ENCODE results near the gene UTP11.
"Not testable (repeated sequence)": the region's sequence is repeated elsewhere in the genome, so short reads cannot be mapped to it uniquely, and the experiment has no call there.

The UTP11 gene

DNA sequence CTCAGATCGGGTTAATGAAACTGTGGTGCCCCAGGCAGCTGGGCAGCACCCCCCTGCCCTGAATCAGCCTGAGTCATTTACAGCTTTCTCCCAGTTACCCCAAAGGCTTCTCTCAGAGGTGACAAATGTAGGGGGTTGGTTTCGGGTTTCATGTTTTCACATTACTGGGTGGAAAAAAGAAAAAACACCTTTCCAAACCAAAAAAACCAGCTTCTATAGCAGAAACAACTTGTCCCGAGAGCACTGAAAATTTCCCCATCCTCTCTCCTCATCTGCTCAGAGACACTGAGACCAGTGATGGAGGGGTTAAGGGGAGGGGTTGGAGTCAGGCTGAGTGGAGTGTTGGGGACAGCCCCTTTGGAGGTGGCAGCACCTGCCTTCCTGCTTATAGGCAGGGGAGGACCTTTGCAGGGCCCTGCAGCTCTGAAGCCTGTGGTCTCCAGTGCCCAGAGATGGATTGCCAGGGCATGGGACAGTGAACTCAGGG is 15.6 kb downstream of the UTP11 start:
- DNase-seq, result no peak

DNA sequence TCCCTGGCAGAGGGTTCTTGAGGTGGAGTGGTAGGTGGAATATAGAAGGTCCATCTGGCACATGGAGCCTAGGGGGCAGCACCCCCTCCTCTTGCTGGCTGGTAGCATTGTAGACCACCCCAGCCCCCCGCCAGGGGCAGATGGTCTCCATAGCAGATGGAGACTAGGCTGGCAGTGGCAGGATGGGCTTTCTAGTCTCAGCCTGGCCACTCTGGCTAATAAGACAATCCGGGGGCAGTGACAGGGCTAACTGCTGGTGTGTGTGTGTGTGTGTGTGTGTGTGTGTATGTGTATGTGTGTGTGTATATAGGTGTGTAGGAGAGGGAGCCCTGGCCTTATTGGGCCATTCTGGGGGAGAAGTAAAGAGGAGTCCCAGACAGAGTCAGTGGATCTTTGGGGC is 16.1 kb downstream of the UTP11 start:
- no peak for DNase-seq

DNA sequence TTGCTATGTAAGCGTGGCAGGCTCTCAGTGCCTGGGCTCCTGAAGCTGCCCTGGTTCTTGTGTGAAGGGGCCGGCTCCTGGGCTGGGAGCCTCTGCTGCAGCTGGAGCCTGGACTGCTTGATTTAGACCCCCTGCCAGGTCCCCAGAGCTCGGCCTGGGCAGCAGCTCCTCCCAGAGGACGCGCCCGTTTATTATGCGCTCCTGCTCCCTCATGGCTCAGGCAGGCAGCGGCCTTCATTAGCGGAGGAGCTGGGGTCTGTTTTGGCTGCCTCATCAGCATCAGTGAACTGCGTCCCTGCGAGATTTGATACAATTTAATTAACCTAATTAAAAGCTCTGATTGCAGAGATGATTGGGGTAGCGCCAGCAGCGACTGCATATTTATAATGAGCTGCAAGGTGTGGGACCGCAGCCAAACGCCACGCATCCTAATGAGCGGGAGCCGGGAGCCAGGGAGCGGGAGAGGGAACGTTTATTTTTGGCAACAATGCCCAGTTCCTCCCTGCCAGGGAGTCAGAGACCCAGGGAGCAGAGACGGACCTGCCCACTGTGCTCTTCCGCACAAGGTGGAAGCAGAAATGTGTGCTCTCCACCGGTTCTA is 16.6 kb downstream of the UTP11 start:
- no peak for DNase-seq

DNA sequence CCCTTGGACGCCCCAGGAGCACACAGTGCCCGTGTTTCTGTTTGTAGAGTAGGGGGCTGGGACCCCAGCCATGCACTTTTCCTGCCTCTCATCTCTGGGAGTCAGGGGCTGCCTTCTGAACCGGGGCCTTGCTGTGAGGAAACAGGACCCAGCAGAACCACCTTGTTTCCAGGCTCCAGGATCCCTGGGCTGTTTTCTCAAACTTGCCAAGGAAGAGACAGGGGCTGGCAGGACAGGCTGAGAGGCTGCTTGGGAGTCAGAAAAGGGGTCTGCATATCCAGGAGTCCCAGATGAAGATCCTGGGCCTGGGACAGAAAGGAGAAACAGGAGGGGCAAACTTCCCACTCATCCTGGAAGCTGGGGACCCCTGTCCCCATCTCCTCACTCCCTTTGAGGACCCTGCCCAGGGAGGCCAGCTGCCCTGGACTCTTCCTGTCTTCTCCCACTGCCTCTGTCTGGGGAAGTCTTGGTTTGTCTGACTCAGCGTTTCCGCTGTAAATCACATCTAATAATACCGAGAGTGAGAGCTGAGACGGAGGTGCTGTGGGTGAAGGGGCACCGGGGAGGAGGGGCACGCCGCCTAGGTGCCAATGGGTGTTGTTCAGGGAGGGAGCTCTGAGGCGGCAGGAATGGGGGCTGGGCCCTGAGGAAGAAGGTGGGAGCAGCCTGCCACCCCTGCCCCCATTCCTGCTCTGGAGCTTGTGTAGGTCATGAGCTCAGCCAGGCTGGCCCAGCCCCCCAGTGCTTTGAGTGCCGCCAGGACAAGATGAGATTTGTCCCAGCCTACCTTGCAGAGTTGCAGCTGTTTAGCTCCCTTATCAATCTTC is 17.4 kb downstream of the UTP11 start:
- DNase-seq, result peak; percentile 65 to 76

DNA sequence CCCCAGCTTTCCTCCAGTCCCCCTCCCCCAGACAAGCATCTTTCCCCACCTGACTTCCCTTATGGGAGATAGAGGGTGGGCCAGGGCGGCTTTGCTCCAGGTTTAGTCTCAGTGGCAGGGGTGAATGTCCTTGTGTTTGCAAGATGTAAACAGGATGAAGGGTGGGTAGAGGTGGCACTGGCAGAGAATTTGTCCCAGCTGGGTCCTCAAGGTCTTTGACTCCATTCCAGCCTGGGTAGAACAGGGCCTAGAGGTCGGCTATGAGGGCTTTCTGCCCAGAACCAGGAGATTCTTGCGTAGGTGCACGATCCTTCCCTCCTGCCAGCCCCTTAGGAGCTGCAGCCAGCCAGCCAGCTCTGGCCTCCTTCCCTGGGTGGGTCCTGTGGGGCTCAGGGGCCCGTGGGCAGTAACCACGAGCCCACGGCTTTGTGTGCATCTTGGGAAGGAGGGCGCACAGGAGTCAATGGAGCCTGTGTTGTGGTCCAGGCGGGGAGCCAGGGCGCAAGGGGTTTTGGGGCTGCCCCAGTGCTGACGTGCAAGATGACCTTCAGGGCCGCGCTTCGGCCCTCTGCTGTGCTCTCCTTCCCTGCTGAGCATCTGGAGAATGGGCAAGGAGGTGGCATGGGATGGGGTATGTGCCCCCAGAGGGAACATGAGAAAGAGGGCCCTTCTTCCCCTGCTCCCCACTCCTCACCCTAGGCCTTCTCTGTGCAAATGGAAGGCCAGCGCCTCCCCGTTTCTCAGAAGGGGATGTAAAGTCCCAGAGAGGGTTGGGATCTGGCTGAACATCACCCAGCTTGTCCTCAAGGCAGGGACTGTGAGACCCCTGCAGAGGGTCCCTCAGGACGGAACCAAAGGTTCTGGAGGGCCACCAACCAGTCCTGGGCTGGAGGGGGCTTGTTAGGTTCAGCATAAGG is 18.3 kb downstream of the UTP11 start:
- no peak for DNase-seq

DNA sequence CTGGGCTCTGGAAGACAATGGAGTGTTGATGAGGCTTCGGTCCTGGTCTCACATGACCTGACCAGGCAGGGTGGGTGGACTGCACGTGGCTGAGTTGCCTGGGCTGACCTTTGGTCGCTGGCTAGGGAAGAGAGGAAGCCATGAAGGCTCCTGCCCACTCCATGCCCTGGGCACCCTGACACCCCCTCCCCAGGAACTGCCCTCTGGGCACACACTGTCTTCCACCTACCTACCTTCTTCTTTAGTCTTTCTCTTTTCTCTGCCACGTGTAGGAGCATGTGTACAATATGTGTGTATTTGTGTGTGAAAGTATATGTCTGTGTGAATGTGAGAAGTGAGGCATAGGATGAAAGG is 19.0 kb downstream of the UTP11 start:
- DNase-seq, result peak; percentile 56 to 76

DNA sequence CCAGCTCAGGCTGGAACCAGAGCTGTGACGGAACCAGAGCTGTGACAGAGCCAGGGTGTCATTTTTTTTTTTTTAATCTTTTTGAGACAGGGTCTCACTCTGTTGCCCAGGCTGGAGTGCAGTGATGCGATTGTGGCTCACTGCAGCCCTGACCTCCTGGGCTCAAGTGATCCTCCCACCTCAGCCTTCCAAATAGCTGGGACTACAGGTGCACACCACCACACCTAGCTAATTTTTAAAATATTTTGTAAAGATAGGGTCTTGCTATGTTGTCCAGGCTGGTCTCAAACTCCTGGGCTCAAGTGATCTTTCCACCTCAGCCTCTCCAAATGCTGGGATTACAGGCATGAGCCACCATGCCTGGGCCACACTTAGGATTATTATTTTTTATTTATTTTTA is 20.5 kb downstream of the UTP11 start:
- not testable (repeated sequence) for DNase-seq

DNA sequence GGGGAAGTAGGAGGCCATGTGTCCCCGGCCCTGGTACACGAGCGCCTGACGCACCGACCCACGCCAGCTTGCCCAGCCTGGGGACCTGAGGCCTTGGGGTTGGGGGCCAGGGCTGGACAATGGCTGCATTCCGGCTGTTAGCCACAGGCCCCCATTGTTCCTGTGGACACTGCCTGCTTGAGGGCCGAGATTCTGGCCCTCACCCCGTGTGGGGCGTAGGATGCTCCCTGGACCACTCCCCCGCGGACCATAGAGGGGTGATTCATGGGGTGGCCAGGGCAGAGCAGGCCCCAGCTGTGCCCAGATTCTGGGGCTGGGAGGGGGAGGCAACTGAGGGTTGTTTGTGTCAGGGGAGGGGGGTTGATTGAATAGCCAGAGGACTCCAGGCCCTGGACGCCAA is 22.3 kb downstream of the UTP11 start:
- DNase-seq, result no peak

DNA sequence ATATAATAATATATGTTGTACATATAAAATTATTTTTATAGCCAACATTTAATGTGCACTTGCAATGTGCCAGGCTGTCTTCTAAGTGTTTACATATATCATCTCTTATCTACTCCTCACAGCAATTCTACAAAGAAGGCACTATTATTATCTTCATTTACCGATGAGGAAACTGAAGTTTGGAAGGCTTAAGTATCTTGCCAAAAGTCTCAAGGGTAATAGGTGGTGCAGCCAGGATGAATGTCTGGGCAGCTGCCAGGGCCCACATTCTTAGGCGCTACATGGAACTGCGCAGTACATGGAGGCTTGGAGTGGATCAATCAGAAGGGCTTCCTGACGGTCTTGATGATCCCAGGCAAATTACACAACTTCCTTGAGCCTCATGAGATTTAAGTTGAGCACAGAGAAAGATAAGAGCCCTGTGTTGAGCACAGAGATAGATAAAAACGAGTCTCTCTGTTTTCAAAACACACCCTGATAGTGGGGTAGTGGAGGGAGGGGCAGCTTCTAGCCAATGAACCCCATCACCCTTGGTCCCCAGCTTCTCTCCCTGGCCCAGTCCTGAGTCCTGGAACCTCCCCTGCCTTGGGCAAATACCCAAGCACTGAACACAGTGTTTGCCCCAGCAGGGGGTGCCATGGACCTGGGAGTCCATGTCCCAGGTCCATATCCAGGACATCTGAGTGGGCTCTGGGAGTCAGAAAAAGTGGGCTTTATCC is 24.8 kb downstream of the UTP11 start:
- DNase-seq, result peak in 1 of 2 donors; percentile 30

DNA sequence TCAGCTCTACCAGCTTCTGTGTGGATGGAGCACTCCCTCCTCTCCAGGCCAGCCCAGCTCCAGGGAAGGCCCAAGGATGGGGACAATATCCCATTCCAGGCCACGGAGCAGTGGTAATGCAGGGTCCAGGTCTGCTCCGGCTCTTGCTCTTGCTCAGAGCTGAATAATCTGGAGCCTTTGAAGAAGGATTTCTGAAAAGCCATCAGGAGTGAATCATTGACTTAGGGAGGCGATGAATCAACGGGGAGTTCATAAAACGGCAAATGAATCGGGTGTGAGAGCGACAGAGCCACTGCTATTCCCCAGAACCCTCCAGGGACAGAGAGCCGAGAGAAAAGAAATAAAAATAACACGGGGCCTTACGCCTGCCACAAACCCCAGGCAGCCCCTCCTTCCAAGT is 26.3 kb downstream of the UTP11 start:
- no peak for DNase-seq

DNA sequence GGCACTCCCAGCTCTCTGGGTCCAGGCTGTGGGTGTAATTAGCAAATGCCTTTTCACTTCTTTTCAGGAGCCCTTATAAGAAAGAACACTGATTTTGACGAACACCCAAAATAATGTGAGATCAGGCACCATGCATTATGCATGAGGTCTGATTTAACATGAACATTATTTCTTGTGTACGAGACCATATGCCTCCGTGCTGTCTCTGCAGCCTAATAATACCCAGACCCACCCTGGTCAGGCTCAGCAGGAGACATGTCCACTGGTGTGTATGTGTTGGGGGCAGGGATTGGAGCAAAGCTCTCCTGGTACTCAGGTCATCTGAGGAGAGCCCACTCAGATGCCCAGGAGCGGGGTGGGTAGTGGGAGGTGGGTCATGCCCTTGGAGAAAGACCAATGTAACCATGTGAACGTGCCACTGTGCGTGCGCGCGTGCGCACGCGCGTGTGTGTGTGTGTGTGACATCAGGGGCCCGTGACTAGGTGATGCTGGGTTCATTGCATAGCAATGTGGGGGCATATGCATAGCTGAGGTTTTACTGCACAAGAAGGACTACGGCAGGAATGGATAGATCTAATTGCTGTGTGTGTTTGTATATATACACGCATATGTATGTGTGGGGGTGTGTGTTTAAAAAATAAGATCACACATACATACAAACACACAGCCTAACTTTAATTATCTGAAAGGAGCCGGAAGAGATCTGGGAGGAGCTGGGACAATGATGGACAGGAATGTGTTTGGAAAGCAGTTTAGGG is 27.0 kb downstream of the UTP11 start:
- no peak for DNase-seq

DNA sequence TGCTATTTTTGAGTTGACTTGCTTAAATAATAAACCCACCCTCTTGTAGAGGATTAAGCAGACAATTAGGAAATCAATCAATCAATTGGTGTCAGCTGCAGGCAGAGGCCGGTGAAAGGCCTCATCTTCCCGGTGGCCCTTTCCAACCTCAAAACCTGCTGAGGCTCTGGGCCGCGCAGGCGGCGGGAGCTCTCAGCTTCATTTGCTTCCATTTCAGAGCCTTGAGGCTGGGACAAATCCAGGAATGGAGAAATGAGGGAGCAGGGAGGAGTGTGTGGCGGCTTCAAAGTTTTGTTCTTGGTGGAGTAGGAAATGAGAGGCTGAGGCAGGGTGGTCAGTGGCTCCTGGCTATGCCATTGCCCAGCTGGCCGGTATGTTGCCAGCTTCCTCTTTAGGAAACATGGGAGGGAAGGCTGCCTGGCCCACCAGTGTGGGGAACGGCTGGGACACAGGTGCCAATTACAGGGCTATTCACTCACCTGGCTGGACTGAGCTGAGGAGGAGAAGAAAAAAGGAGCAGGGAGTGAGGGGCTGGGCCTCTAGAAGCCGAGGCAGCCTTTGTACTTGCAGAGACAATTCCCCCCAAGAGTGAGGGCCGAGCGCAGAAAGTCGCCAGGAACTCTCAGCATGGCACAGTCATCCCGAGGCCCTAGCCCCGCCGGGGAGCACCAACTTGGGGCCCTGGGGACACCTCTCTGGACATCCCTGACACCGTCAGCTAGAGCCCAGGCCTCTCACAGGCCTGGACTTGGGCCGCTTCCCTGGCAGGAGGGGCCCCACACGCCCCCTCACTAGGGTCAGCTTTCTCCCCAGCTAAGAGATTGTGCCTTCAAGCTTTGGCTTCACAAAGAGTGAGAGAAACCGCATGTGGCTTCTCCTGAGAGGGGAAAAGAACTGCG is 29.7 kb downstream of the UTP11 start:
- DNase-seq, result no peak

DNA sequence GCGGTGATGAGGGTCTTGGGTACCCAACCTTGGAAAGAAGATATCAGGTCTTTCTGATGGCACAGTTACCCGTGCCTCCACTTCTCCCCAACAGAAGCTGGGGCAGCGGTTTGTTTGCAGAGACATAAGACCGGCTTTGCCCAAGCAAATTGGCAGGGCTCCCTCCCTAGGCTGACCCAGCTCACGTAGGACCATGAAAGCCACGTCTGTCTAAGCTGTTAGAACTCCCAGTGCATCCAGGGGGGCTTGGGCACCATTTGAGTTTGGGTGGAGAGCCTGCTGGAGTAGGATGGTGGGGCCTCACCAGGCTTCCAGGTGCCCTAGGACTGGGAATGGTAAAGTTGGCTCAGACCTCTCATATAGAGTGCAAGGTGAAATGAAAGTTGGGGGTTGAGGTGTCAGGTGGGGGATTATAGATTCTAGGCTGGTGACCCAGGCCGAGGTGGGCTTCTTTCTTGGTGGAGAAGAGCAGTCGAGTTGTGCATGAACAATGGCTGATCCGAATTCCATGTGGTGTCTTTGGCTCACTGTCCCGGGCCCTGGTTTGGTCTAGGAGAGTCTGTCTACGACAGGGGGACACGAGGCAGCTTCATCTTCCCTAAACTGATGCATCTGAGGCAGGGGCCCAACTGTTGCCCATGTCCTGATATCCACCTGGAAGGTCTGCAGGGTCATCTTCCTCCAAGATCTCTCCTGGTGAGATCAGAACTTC is 30.7 kb downstream of the UTP11 start:
- DNase-seq, result no peak

DNA sequence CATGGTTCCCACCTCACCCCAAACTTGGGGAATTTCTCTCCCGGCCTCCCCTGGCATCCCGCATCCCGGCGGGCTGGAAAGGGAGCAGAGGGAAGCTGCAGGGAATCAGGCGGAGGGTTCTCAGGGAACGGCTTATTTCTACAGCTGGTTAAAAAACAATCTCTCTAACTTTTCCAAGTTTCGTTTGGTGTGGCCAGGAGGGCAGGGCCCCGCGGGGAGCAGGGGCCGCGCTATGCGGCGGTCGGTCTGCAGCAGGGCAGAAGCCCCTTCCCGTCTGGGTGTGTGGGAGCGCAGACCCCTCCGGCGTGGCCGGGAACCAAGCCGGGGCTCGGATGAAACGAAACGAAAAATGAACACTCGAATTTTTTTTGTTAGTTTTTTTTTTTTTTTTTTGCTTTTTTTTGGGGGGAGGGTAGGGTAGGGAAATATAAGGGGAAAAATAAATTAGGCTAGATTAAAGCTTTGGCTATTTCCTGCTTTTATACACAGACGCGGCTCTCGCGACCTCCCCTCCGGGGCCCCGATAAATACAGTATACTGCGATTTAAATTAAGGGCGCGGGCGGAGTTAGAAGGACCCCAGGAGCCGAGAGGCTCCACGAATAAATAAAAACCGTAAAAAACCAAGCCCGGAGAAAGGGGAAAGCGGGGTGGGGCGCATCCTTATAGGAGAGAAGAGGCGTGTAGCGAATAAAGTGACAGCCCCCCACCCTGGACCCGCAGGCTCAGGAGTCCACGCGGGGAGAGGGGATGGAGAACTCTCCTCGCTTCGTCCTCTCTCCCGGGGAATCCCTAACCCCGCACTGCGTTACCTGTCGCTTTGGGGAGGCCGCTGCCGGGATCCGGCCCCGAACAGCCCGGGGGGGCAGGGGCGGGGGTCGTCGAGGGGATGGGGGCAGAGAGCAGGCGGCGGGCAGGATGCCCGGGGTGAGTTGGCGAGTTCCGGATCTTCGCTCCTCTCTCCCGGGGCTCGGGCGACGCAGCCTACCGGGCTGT is 32.0 kb downstream of the UTP11 start:
- DNase-seq, result no peak

DNA sequence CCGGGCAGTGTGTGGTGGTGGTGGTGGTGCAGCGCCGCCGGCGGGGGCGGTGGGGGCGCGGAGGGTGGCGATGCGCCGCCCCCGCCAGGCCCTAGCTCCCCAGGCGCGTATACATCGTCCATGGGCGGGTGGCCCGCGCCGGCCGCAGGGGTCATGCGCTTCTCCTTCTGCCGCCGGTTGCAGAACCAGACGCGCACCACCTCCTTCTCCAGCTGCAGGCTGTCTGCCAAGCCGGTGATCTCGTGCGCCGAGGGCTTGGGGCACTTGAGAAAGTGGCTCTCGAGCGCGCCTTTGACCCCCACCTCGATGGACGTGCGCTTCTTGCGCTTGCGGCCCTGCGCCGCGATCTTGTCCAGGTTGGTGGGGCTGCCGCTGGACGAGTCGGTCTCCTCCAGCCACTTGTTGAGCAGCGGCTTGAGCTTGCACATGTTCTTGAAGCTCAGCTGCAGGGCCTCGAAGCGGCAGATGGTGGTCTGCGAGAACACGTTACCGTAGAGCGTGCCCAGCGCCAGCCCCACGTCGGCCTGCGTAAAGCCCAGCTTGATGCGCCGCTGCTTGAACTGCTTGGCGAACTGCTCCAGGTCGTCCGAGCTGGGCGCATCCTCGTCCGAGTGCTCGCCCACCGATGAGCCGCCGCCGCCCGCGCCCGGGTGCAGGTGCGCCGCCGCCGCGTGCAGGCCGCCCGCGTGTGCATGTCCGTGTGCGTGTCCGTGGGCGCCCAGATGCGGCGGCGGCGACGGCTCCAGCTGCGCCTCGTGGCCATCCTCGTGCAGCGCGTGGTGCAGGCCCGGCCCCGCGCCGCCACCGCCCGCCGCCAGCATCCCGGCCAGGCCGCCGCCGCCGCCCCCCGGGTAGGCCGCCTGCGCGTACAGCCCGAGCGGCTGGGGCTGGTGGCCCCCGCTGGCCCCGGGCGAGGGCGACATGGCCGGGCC is 33.1 kb downstream of the UTP11 start:
- peak; percentile 48 to 76 for DNase-seq

DNA sequence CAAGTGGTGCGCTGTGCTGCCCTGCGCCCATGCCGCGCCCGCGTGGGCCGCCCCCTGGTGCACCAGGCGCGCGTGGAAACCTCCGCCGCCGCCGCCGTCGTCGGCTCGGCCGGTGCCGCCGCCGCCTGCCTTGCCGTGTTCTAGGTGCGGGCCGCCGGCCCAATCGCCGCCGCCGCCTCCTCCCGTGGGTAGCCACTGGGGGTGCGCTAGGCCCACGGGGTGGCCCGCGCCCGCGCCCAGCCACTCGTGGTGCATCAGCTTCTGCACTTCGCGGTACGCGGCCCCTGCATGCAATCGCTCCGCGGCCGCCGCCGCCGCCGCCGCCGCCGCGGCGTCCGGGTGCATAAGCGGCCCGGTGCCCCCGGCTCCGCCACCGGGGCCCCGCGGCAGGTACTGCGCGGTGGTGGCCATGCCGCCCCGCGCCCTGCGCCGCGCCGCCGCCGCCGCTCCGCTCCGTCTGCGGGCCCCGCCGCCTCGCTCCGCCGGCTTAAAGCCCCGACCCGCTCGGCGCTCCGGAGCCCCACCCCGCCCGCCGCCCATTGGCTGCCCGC is 33.9 kb downstream of the UTP11 start, which contains the start of gene POU3F1:
Gene POU3F1, minus strand, starts transcription at position 461 of the 551 bp plus-strand sequence. Its CDS starts 50 bp downstream, at position 411.
- DNase-seq, result no peak
